Left cardiac atrium (tissue), 4 donors: Measurements from ENCODE around the gene AOPEP. TPM values are rescaled to one million over a fixed set of nuclear protein-coding genes. Genes with fewer than 3 reads are reported as not detected.

Experiments
- ATAC-seq, 2 donors: fragments of 200-7000 bp; cut with Tn5 transposase; one replicate each; pipeline ENCODE4 v1.9.1; 2020; ENCODE audit warnings: mild to moderate bottlenecking in 2 of 2, moderate library complexity in 2 of 2
- DNase-seq: peaks from one replicate; pipeline ENCODE4 v3.0.0-alpha.2; 2020
- intact Hi-C, 2 donors: fragments of 100-400 bp; cut with DNase I; formaldehyde crosslinking; loops; one replicate each; pipeline versions ENCODE4 v1.14.1 to v1.15.1; 2022 to 2023
- total RNA-seq, 2 donors: library from RNA; stranded (reverse); fragmentation: NEBNext Ultra II Directional; extraction: Animal tissue kit (Norgen Biotek cat#: 25700); gene quantifications; one replicate each; pipeline ENCODE4 v1.2.1, GENCODE V29; 2021
- donor health status: DM: no; HTN: yes; CAD: no.
- donor health status: DM: no; HTN: yes; CAD: no; lungs with severe emphysema.
- donor health status: DM: yes; HTN: yes; CAD: no.
- donor health status: Dilated cardiomyopathy.

AOPEP gene
- total RNA-seq, 2 donors from 2014 or later: 128 to 132 TPM

DNA sequence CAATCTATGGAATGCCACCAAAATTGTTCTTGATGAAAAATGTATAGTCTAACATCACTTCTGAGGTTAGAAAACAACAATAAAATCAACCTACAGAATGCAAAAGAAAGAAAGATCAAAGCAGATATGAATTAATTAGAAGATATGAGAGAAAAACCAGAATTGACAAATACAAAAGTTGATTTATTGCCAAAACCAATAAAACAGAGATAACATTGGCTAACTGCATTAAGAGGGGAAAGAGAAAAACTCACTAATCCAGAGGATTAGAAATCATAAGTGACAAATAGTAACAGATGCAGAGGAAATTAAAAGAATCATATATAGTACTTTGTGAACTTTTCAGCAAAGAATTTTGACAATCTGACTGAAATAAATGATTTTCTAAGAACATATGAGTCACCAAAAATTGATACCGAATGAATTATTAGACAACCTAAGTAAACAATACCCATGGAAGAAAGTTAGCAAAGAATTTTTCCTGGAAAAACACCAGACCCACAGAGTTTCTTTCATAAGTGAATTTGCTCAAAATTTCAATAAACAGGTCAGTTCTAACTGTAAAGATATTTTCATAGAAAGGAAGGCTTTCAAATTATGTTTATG, 167.7 kb downstream of the AOPEP start:
- ATAC-seq (no peak), DNase-seq (no peak)
- intact Hi-C loops: no loop called here

GRCh38 chr9:94895668-94896067, 169.2 kb downstream of the AOPEP start:
- ATAC-seq (no peak), DNase-seq (no peak)
- intact Hi-C loops: no loop called here

- intact Hi-C loops: no loop called here
- DNase-seq: no peak
- ATAC-seq: no peak
Observed at GRCh38 chr9:94896512-94896911, 170.0 kb downstream of the AOPEP start.

DNA sequence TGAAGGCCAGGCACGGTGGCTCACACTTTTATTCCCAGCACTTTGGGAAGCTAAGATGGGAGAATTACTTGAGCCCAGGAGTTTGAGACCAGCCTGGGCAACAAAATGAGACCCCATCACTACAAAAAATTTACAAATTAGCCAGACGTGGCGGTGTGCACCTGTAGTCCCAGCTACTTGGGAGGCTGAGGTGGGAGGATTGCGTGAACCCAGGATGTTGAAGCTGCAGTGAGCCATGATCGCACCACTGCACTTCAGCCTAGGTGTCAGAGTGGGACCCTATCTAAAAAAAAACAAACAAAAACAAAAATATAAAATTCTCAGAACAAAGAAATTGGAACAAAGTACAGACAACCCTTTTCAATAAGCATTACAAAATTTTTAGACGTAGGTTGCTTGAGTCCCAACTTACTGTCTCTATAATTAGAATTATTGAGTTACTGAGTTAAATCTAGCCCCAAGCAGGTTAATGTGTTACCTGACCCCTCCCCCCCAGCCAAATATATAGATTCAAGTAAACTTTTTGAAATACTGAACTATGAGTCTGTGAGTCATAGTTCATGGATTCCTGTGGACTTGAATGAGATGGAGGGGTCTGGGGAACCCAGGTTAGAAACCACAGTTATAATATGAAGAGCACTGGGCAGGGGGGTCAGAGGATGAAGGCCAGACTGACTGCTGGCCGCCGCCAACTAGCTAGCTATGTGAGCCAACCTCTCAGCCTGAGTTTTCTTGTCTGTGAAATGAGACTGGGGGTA, 173.1 kb downstream of the AOPEP start:
- intact Hi-C loops: no loop called here
- ATAC-seq (no peak), DNase-seq (no peak)

GRCh38 chr9:94900222-94901018, 173.9 kb downstream of the AOPEP start:
- intact Hi-C loops: no loop called here
- ATAC-seq: peak; percentile 87 to 90

GRCh38 chr9:94901019-94901363, 174.5 kb downstream of the AOPEP start:
- intact Hi-C loops: no loop called here
- ATAC-seq: peak in 1 of 2 donors; percentile 58
- no peak for DNase-seq

More at GRCh38 chr9:94900222-94901018, 173.9 kb downstream of the AOPEP start:
- DNase-seq: no peak

GRCh38 chr9:94903961-94904421, 177.5 kb downstream of the AOPEP start:
- no peak for ATAC-seq
- DNase-seq: no peak
- intact Hi-C loops: no loop called here

DNA sequence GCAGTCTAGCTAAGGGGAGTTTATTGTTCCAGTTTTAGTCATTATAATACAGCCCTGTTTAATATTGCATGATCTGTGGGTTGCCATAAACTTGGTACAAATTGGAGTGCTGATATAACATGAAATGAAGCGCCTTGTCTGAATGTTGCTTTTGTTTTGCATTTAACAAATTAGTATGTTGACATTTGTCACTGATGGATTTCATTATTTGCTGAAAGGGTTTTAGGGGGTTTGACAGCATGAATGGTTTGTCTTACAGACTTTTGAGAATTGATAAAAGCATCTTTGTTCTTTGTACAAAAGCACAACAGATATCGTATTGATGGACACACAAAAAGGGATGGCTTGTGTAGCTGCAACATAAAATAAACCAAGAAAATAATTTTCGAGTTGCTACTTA, 178.3 kb downstream of the AOPEP start:
- intact Hi-C loops: no loop called here
- ATAC-seq: no peak

DNA sequence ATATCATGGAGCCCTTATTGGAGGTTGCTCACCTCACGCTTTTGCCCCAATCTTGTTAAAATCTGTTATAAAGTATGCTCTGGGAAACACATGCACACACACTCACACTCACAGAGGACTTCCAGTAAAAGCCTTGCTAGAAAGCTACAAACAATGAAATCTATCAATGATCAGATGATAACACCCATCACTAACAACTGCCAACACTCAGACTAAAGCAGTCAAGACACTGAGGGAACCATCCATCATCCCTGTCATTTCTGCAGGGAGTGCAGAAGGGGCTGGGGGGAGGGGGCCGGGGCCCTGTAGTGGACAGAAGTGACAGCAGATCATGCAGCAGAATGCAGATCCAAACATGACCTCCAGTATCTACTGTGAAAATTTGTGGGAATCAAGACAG, 179.1 kb downstream of the AOPEP start:
- intact Hi-C loops: no loop called here
- no peak for DNase-seq

More for the DNA sequence above, 178.3 kb downstream of the AOPEP start:
- DNase-seq: no peak

GRCh38 chr9:94906181-94906580, 179.7 kb downstream of the AOPEP start:
- intact Hi-C loops: no loop called here
- no peak for ATAC-seq
- no peak for DNase-seq

More for the DNA sequence above, 179.1 kb downstream of the AOPEP start:
- ATAC-seq: no peak

DNA sequence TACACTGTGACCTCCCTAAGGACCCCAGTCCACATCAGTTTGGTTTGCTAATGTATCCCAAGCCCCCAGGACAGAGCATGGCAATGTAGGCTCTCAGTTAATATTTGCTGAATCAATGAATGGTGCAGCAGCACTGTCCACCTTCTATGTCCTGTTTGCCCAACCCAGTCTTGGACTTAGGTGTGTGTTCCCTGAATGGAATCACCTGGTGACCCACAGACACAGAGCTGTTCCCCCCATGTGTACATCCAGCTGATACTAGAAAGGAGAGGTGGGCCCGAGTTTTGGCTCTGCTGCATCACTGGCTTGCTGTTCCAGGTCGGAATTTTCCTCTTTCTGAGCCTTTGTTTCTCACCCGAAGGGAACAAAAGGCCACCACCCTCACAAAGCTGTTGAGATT, 180.2 kb downstream of the AOPEP start:
- DNase-seq (no peak), ATAC-seq (no peak)
- intact Hi-C loops: no loop called here

GRCh38 chr9:94907264-94907936, 180.9 kb downstream of the AOPEP start:
- ATAC-seq: no peak
- DNase-seq: no peak
- intact Hi-C loops: no loop called here

- no peak for DNase-seq
- intact Hi-C loops: no loop called here
- ATAC-seq: peak in 1 of 2 donors; percentile 56
Observed at GRCh38 chr9:94908011-94908563, 181.6 kb downstream of the AOPEP start.

DNA sequence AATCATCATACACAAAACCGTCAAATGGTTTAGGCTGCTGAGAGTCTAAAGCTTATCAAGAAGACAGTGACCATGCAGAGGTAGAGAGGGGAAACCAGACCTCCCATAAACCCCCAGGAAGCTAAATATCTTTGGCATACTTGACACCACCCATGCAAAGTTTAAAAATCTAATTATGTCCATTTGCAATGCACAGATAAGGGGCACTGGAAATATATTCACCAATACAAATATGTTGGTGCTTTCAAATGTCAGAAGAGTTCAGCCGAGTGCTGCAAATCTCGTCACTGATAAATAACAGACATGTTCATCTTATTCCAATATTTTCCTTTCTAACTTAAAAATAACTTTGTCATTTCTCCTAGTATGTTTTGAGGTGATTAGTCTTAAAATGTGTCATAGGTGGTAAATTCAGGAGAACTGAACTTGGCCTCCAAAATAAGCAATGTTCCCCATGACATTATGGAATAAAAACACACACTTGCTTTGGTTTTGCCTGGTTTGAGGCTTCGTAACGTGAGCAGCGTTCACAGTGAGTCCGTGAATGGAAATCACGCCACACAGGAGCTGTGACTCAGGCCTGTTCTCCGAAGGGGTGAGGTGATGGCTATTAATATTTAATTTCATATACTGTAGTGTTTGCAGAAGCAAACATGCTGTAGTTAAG, 182.2 kb downstream of the AOPEP start:
- ATAC-seq (peak in 1 of 2 donors; percentile 77), DNase-seq (no peak)
- intact Hi-C loops: no loop called here

DNA sequence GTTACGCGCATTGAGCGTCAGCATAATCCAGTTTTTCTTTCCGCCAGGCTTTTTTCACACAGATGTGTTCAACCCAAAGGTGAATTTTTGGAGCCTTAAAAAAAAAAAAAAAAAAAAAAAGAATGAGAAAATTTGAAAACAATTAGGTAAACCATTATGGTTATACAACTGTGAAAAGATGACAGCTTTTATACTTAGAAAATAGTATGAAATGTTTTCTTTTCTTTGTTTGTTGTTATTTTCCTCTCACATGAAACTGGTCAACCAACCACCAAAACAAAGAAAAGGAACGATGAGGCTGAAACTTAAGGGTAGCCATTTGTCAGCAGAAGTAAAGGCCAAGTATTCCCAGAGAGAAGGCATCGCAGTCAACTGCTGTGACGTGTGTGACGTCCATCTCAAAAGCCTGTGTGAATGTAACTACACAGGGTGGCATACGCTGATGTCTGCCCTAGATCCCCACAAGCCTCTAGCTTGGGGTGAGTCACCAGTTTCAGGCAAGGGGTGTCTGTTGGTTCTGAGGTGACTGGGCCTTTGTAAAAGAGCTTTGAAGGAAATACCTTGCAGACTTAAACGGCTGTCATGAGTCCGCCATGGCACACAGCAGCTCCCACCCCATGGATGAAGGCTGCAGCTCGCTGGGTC, 182.9 kb downstream of the AOPEP start:
- ATAC-seq (no peak), DNase-seq (no peak)
- intact Hi-C loops: no loop called here

DNA sequence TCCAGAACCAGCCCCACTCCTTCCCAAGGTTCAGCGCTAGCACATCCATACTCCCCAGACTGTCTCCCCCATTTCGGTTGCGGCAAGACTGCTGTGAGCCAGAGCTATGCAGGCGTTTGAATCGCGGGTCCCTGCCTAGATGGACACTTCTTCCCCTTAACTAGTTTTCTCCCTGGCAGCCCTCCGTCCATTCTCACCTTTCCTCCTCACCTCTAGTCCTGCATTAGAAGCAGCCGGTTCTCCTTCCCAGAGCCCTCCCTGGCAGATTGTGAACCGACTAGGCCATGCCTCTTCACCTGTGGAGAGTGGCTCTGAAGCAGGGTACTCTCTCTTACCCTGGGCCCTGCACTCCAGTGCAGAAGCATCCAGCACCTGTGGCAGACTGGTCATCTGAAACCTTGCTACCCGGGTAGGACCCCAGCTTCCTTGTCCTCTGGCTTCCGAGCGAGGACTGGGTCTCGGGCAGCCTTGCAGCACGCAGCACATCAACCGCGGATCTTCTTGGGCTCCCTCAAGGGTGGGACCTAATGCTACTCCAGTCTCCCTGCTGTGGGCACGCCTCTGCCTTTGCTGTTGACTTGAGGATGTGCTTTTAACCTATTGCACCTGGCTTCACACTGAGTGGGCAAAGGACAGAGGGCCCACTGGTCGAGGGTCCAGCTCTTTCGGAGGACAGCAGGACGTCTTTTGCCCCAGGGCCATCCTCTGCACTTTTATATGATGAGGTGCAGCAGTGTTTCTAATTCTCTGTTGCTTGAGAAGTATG, 183.6 kb downstream of the AOPEP start:
- ATAC-seq (no peak), DNase-seq (no peak)
- intact Hi-C loops: no loop called here

DNA sequence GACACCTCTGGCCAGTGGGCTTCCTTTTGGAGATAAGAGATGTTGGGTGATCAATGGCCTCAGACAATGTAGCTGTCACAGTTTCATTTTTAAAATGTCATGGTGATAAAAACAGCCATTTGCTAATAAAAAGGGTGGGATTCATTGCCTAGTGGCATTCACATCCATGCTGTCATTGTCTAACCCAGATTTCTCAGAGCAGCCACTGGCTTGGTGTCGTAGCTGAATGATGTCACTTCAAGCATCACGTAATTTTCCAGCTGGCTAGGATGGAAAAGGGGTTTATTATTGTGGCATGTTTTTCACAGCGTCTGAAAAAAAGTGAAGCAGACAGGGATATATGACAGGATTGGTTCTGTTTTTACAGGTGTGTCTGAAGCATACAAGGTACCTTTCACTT, 184.7 kb downstream of the AOPEP start:
- no peak for ATAC-seq
- intact Hi-C loops: no loop called here
- no peak for DNase-seq
